ENCODE data around the gene KDM4C. TPM values are rescaled to one million over a fixed set of nuclear protein-coding genes. Genes with fewer than 3 reads are reported as not detected.
"Not testable (repeated sequence)": the region's sequence is repeated elsewhere in the genome, so short reads cannot be mapped to it uniquely, and the experiment has no call there.

KDM4C gene
- total and polyA plus RNA-seq, 2 of the 4 experiments (the other 2 are of a cell fraction), result 11.8 to 23.8 TPM

DNA sequence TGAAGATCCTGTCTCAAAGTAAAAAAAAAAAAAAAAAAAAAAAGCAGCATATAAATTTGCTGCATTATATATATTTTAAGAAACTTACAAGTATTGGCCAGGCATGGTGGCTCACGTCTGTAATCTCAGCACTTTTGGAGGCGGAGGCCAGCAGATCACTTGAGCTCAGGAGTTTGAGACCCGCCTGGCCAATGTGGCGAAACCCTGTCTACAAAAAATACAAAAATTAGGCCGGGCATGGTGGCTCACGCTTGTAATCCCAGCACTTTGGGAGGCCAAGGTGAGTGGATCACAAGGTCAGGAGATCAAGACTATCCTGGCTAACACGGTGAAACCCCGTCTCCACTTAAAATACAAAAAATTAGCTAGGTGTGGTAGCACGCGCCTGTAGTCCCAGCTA lies 2.9 kb upstream of the KDM4C start:
- H3K4me3 ChIP-seq (ENCODE audit: insufficient read depth, low read depth, low read length); H3K27ac ChIP-seq (ENCODE audit: insufficient read depth, low read length); CTCF ChIA-PET; H3K14ac ChIP-seq (replicated peaks; ENCODE audit: low read depth, low read length); H3K27me3 ChIP-seq (ENCODE audit: control insufficient read depth, insufficient read depth, low read length); H3K4me2 ChIP-seq (ENCODE audit: low read depth, low read length); H4K91ac ChIP-seq (ENCODE audit: insufficient read depth, low read depth, low read length); H2BK120ac ChIP-seq (ENCODE audit: low read depth, low read length); H2BK15ac ChIP-seq (ENCODE audit: low read depth, low read length); H3K23ac ChIP-seq (ENCODE audit: low read depth, low read length); DNase-seq; H2BK5ac ChIP-seq (ENCODE audit: low read depth, low read length, poor library complexity, severe bottlenecking); ATAC-seq (ENCODE audit: low read depth); H2AK5ac ChIP-seq (ENCODE audit: low read depth, low read length); H2AK9ac ChIP-seq (replicated peaks; ENCODE audit: low read depth, low read length, poor library complexity); H4K5ac ChIP-seq (ENCODE audit: low read depth, low read length); dilution Hi-C loops (cut with HindIII; ENCODE audit: low sequenced_read_pairs, unreplicated experiment); H2BK20ac ChIP-seq (ENCODE audit: low read depth, low read length); H3K18ac ChIP-seq (ENCODE audit: low read depth, low read length); H2AFZ ChIP-seq (replicated peaks; ENCODE audit: low read length, poor library complexity); H3K9me1 ChIP-seq (ENCODE audit: insufficient read depth, low read length); BruUV-seq (replicated peaks); H4K8ac ChIP-seq (ENCODE audit: low read depth in 2 of 2, low read length in 2 of 2); H3K56ac ChIP-seq (ENCODE audit: extremely low read depth, insufficient read depth, low read length); H3K4ac ChIP-seq (ENCODE audit: low read depth, low read length); H3K79me1 ChIP-seq (ENCODE audit: low read depth in 1 of 2, low read length in 2 of 2); H3K9me3 ChIP-seq (ENCODE audit: control insufficient read depth, insufficient read depth, low read length); intact Hi-C loops (cut with micrococcal nuclease); H4K20me1 ChIP-seq (ENCODE audit: insufficient read depth, low read length); H3K9ac ChIP-seq (ENCODE audit: low read depth, low read length); H3K4me1 ChIP-seq (ENCODE audit: control insufficient read depth, insufficient read depth, low read length); H3K36me3 ChIP-seq (ENCODE audit: control insufficient read depth, insufficient read depth, low read length): not testable (repeated sequence)
- 88% methylated on average over 5 of the region's 10 CpGs; no CpG with 5 or more reads in 1 of the 2 experiments for WGBS, 2 experiments (ENCODE audit: extremely low coverage in 2 of 2, insufficient read length in 1 of 2)
- in situ Hi-C loops (cut with MboI; ENCODE audit: low sequenced_read_pairs), result loop anchor here (10.0 kb wide), 1 partner anchor 70 kb away; no protein-coding TSS in a partner anchor
- POLR2A ChIA-PET (ENCODE audit: unreplicated experiment), result interaction anchor here (0.7 kb wide), 1 partner anchor 37 kb away, joined by 7 read pairs; no protein-coding TSS in a partner anchor
